ENCODE data around the gene SPAG5.

The SPAG5 gene

DNA sequence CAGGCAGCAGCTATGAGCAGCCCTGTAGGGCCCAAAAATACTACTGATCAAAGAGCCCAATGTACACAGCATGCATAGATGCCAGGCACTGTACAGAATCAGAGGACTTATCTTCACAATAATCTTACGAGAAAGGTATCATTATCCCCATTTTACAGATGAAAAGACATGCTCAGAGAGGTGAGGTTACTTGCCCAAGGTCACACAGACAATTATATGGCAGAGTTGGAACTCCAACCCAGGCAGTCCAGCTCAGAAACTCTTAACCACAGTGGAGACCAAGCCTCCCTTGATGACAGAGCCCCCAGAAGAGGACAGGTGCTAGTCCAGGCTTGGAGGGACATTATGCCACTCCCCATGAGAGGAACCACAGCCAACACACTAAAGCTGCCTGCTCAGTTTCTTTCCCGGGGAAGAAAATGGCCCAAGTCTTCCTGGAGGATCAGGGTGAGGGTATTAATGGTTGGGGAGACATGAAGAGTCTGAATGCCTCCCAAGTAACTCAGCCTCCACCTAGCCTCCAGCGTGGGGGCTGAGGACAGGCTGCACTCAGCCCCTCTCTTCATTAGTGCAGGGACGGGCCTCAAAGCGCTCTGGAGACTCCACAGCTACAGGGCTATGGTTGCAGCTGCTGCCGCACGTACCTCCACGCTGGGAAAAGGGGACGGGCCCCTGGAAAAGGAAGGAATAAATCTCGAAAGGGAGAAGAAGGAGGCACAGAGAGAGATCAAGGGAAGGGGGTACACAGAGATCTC is 47.2 kb downstream of the SPAG5 start:
- Histone ChIP-seq H3K27me3 (ENCODE audit: insufficient read depth, poor library complexity, severe bottlenecking) (no peaks in the 10 kb centered on the region), H3K4me3 (replicated peaks; ENCODE audit: insufficient read depth, low read length) (peak overlapping the region; percentile 62), H3K27ac (replicated peaks) (no peak overlapping the region)
- DNase-seq (ENCODE audit: low read depth in 1 of 2, low spot score in 1 of 2): no peak
- TF ChIP-seq SPI1 (IDR thresholded peaks at IDR 0.05; ENCODE audit: borderline replicate concordance, low read depth) (no peak), GABPA (IDR thresholded peaks at IDR 0.05; ENCODE audit: low read depth) (no peak), POLR2AphosphoS5 (IDR thresholded peaks at IDR 0.05; ENCODE audit: low read depth) (no peak)
- TF ChIP-seq, protein P1, sequence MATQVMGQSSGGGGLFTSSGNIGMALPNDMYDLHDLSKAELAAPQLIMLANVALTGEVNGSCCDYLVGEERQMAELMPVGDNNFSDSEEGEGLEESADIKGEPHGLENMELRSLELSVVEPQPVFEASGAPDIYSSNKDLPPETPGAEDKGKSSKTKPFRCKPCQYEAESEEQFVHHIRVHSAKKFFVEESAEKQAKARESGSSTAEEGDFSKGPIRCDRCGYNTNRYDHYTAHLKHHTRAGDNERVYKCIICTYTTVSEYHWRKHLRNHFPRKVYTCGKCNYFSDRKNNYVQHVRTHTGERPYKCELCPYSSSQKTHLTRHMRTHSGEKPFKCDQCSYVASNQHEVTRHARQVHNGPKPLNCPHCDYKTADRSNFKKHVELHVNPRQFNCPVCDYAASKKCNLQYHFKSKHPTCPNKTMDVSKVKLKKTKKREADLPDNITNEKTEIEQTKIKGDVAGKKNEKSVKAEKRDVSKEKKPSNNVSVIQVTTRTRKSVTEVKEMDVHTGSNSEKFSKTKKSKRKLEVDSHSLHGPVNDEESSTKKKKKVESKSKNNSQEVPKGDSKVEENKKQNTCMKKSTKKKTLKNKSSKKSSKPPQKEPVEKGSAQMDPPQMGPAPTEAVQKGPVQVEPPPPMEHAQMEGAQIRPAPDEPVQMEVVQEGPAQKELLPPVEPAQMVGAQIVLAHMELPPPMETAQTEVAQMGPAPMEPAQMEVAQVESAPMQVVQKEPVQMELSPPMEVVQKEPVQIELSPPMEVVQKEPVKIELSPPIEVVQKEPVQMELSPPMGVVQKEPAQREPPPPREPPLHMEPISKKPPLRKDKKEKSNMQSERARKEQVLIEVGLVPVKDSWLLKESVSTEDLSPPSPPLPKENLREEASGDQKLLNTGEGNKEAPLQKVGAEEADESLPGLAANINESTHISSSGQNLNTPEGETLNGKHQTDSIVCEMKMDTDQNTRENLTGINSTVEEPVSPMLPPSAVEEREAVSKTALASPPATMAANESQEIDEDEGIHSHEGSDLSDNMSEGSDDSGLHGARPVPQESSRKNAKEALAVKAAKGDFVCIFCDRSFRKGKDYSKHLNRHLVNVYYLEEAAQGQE (IDR thresholded peaks at IDR 0.05; ENCODE audit: insufficient replicate concordance, low read depth): no peak
- TF ChIP-seq, protein P2, sequence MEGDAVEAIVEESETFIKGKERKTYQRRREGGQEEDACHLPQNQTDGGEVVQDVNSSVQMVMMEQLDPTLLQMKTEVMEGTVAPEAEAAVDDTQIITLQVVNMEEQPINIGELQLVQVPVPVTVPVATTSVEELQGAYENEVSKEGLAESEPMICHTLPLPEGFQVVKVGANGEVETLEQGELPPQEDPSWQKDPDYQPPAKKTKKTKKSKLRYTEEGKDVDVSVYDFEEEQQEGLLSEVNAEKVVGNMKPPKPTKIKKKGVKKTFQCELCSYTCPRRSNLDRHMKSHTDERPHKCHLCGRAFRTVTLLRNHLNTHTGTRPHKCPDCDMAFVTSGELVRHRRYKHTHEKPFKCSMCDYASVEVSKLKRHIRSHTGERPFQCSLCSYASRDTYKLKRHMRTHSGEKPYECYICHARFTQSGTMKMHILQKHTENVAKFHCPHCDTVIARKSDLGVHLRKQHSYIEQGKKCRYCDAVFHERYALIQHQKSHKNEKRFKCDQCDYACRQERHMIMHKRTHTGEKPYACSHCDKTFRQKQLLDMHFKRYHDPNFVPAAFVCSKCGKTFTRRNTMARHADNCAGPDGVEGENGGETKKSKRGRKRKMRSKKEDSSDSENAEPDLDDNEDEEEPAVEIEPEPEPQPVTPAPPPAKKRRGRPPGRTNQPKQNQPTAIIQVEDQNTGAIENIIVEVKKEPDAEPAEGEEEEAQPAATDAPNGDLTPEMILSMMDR (IDR thresholded peaks at IDR 0.05; ENCODE audit: insufficient read depth, low read length): no peak

DNA sequence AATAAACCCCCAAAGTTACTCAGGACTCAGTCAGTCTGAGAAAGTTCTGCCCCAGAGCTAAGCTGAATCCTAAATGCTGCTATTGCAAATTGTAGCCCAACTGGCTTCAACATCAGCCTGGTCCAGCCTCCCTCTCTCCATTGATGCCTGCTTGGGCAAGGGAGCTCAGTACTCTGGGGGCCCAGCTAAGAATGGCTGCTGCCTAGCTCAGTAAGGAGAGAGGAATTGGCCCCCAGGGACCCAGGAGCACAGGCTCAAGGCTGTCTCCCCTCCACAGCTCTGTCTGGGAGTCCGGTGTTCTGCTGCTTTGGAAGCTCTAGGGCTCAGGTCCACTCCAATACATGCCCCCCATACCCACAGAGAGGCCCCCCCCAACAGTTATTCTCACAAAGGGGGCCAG is 48.0 kb downstream of the SPAG5 start:
- Histone ChIP-seq H3K27me3 (ENCODE audit: insufficient read depth, poor library complexity, severe bottlenecking) (no peaks in the 10 kb centered on the region), H3K4me3 (replicated peaks; ENCODE audit: insufficient read depth, low read length) (no peak overlapping the region), H3K27ac (replicated peaks) (no peak overlapping the region)
- DNase-seq (ENCODE audit: low read depth in 1 of 2, low spot score in 1 of 2): no peak
- TF ChIP-seq, protein P2 (IDR thresholded peaks at IDR 0.05; ENCODE audit: insufficient read depth, low read length): no peak
- no peak for TF ChIP-seq POLR2AphosphoS5 (IDR thresholded peaks at IDR 0.05; ENCODE audit: low read depth)
- no peak for TF ChIP-seq GABPA (IDR thresholded peaks at IDR 0.05; ENCODE audit: low read depth)
- TF ChIP-seq, protein P1 (IDR thresholded peaks at IDR 0.05; ENCODE audit: insufficient replicate concordance, low read depth): no peak
- no peak for TF ChIP-seq SPI1 (IDR thresholded peaks at IDR 0.05; ENCODE audit: borderline replicate concordance, low read depth)

DNA sequence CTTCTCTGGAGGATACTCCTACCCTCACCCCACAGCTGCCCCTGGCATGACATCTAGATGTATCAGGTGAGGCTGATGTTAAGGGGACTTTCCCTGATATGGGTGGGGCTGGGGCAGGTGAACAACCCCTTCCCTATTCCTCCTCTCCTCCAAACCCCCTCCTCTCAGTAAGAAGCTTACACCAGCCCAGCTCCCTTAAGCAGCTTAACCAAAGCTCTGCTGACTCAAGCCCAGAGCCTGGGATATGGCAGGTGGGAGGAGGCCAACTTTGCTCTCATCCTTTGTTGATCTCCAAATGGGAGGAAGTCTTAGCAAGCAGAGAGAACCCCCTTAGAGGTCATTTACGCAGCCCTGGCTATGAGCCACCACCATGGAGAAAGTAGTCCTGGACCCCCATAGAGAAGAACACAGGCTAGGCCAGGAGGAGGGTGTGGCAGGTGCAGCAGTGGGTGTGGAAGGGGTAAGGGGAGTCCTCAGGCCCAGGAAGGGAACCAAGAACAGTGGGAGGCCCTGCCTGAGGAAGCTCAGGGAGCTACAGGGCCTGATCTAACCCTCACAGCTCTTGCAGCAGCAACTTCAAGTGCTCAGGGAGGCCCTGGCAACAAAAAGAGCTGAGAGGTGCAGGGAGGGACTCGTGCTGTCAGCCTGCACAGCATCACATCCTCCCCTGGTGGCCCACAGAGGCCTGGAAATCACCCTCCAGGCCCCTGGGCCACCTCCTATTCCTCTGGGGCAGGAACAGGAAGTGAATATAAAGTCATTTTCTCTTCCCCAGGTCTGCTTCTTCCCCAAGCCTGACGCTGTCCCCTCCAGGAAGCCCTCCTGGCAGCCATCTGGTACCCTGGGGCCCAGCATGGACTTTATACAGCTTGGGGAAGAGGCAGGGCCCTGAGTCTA is 49.3 kb downstream of the SPAG5 start:
- Histone ChIP-seq H3K4me3 (replicated peaks; ENCODE audit: insufficient read depth, low read length) (no peak overlapping the region), H3K27me3 (ENCODE audit: insufficient read depth, poor library complexity, severe bottlenecking) (no peaks in the 10 kb centered on the region), H3K27ac (replicated peaks) (peak overlapping the region; percentile 50)
- DNase-seq (ENCODE audit: low read depth in 1 of 2, low spot score in 1 of 2): peak; percentile 62 to 63
- peak; percentile 79 for TF ChIP-seq SPI1 (IDR thresholded peaks at IDR 0.05; ENCODE audit: borderline replicate concordance, low read depth)
- TF ChIP-seq, protein P2 (IDR thresholded peaks at IDR 0.05; ENCODE audit: insufficient read depth, low read length): no peak

Data from HL-60 (cell line).